Endothelial cell of umbilical vein (primary cell): ENCODE results near the gene GABRR2. TPM values are rescaled to one million over a fixed set of nuclear protein-coding genes. Genes with fewer than 3 reads are reported as not detected.

Experiments used
- BruUV-seq: library from RNA; stranded (reverse); fragments of 400-500 nt; replicated peaks from 2 replicates; lab custom pipeline; 2021; lab: Mats Ljungman, UMichigan
- CTCF ChIA-PET: fragments of 300-600, 350-600 bp; sonication (Branson Sonifier 250); formaldehyde crosslinking; loops from one replicate; lab custom pipeline; 2021; ENCODE audit warnings: antibody characterized with exemption, inconsistent platforms; lab: Charles Lee
- POLR2A ChIA-PET: fragments of 300-600, 350-600 bp; sonication (Branson Sonifier 250); formaldehyde crosslinking; loops from one replicate; lab custom pipeline; 2021; ENCODE audit warnings: antibody characterized with exemption, inconsistent platforms; lab: Charles Lee
- DNase-seq: peaks from one replicate; pipeline ENCODE4 v3.0.0-alpha.2; 2011; ENCODE audit warnings: low read depth, low spot score
- FAIRE-seq: peaks from 2 replicates; lab custom pipeline; 2011; peaks lifted over from hg19 to GRCh38; lab: Jason Lieb, UNC
- H2AFZ ChIP-seq: 2 replicates; pipeline ENCODE4 v1.6.0; 2012; ENCODE audit warnings: low read depth, low read length, control low read depth, inconsistent platforms
- H3K27ac ChIP-seq: 2 replicates; pipeline ENCODE4 v1.5.1; 2011; ENCODE audit warnings: low read depth, mild to moderate bottlenecking, control low read depth, low read length, moderate library complexity; ENCODE audit not compliant: insufficient read depth
- H3K27me3 ChIP-seq, 2 experiments: 2 replicates each; pipeline versions ENCODE4 v1.6.0 to v1.6.1; 2011; ENCODE audit warnings: low read length in 2 of 2, mixed read lengths in 1 of 2; ENCODE audit not compliant: control insufficient read depth in 2 of 2, insufficient read depth in 2 of 2
- H3K36me3 ChIP-seq, 2 experiments: 2 replicates in 1 of 2; 3 replicates in 1 of 2; pipeline ENCODE4 v1.5.1; 2011; ENCODE audit warnings: low read length in 2 of 2, mild to moderate bottlenecking in 1 of 2, moderate library complexity in 1 of 2; ENCODE audit not compliant: control insufficient read depth in 2 of 2, insufficient read depth in 2 of 2; ENCODE audit errors: extremely low read depth in 1 of 2
- H3K4me1 ChIP-seq: 3 replicates; pipeline ENCODE4 v1.5.1; 2011; ENCODE audit warnings: mild to moderate bottlenecking, low read length; ENCODE audit not compliant: control insufficient read depth, insufficient read depth; ENCODE audit errors: extremely low read depth
- H3K4me2 ChIP-seq: 2 replicates; pipeline ENCODE4 v1.6.1; 2011; ENCODE audit warnings: low read length, control low read depth, mixed read lengths; ENCODE audit not compliant: insufficient read depth
- H3K4me3 ChIP-seq, 3 experiments: fragments of 200-600 bp in 1 of 3; sonication (generic), shearing (Covaris generic) in 1 of 3; replicated peaks in 1 of 3; 2 replicates each; pipeline ENCODE4 v1.5.1; 2011 to 2016; ENCODE audit warnings: control low read depth in 3 of 3, low read length in 3 of 3, mild to moderate bottlenecking in 2 of 3, inconsistent platforms in 1 of 3, low read depth in 1 of 3, moderate library complexity in 1 of 3; ENCODE audit not compliant: insufficient read depth in 1 of 3
- H3K79me2 ChIP-seq: 2 replicates; pipeline ENCODE4 v1.6.0; 2012; ENCODE audit warnings: low read length, inconsistent platforms; ENCODE audit not compliant: control insufficient read depth, insufficient read depth
- H3K9ac ChIP-seq: replicated peaks from 2 replicates; pipeline ENCODE3; 2011; ENCODE audit warnings: low read length, control low read depth; ENCODE audit not compliant: insufficient read depth; ENCODE audit errors: extremely low read depth
- H3K9me1 ChIP-seq: replicated peaks from 3 replicates; pipeline ENCODE4 v1.6.0; 2011; ENCODE audit warnings: mild to moderate bottlenecking, low read length; ENCODE audit not compliant: control insufficient read depth, insufficient read depth; ENCODE audit errors: extremely low read depth
- H3K9me3 ChIP-seq: replicated peaks from 2 replicates; pipeline ENCODE4 v1.5.1; 2012; ENCODE audit warnings: low read length, inconsistent platforms; ENCODE audit not compliant: control insufficient read depth, insufficient read depth
- H4K20me1 ChIP-seq: replicated peaks from 2 replicates; pipeline ENCODE3; 2011; ENCODE audit warnings: mild to moderate bottlenecking, low read length; ENCODE audit not compliant: control insufficient read depth, insufficient read depth; ENCODE audit errors: extremely low read depth
- JUN ChIP-seq: IDR thresholded peaks from 2 replicates; pipeline ENCODE4 v1.6.1; 2011; ENCODE audit warnings: borderline replicate concordance, low read depth; ENCODE audit not compliant: insufficient read length, insufficient read depth
- POLR2A ChIP-seq: IDR thresholded peaks from 2 replicates; pipeline ENCODE4 v1.6.1; 2012; ENCODE audit warnings: low read depth, mild to moderate bottlenecking, control low read depth, low read length
- dilution Hi-C: fragments of 300-500 bp; cut with MboI; formaldehyde crosslinking; loops from one replicate; pipeline ENCODE4 v1.15.0; 2019; ENCODE audit warnings: low sequenced_read_pairs; ENCODE audit not compliant: extremely low pct_ligation_motif_present
- intact Hi-C: fragments of 100-400 bp; cut with micrococcal nuclease; formaldehyde crosslinking; loops from one replicate; pipeline ENCODE4 v1.10.0; 2022
- polyA plus RNA-seq, 4 experiments: library from polyadenylated mRNA; depleted of rRNA in 3 of 4; stranded (reverse) in 3 of 4; unstranded in 1 of 4; fragments of >200 nt; gene quantifications; 2 replicates each; pipeline versions ENCODE4 v1.2.1 to v1.2.3, GENCODE V29; 2011 to 2012; ENCODE audit warnings: missing spikeins in 1 of 4
- total RNA-seq: library from RNA; stranded (reverse); gene quantifications from 2 replicates; pipeline ENCODE4 v1.2.3, GENCODE V29; 2021
- TF ChIP-seq, protein P1 (sequence below), 2 donors: IDR thresholded peaks; 1 replicate in 1 of 2; 2 replicates in 1 of 2; pipeline ENCODE4 v1.5.1; 2011; ENCODE audit warnings: low read length in 2 of 2, mild to moderate bottlenecking in 2 of 2, moderate library complexity in 2 of 2, control low read depth in 1 of 2, inconsistent platforms in 1 of 2, low read depth in 1 of 2; ENCODE audit not compliant: insufficient read depth in 1 of 2; ENCODE audit errors: extremely low read depth in 1 of 2
- TF ChIP-seq, protein P2 (sequence below): IDR thresholded peaks from 2 replicates; pipeline ENCODE4 v1.6.1; 2011; ENCODE audit not compliant: insufficient read depth, insufficient read length

GABRR2 gene
- total and polyA plus RNA-seq, 2 donors (not counting 3 experiments of a cell fraction or from before 2014, with no cell fraction given): 1.4 to 3.6 TPM

DNA sequence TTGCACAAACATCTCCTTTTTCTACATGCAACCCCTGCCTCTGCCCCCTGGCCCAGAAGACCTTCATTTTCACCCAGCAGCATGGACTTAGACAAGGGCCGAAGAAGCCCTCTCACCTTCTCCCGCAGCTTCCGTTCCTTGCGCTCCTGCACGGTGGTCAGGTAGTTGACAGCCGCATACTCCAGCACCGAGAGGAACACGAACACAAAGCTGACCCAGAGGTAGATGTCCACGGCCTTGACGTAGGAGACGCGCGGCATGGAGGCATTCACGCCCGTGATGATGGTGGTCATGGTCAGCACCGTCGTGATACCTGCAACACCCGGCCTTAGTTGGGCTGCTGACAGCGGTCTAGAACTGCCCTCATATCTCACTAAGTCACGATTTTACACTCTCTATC is 50.8 kb downstream of the GABRR2 start:
- H2AFZ ChIP-seq: no peak overlapping the region
- peaks cover 0 to 9% of the 10 kb centered on the region in 2 experiments for H3K27me3 ChIP-seq
- intact Hi-C loops: no loop called here
- no peaks in the 10 kb centered on the region for H3K9me1 ChIP-seq
- no peak overlapping the region for H3K27ac ChIP-seq
- H3K9me3 ChIP-seq: no peaks in the 10 kb centered on the region
- POLR2A ChIA-PET: no interaction called here
- no peaks in the 10 kb centered on the region for H3K36me3 ChIP-seq
- CTCF ChIA-PET: no interaction called here
- no peak overlapping the region for H3K4me2 ChIP-seq
- no peak overlapping the region for H3K9ac ChIP-seq
- dilution Hi-C loops: no loop called here
- H3K4me3 ChIP-seq: no peak overlapping the region
- TF ChIP-seq, protein P1, sequence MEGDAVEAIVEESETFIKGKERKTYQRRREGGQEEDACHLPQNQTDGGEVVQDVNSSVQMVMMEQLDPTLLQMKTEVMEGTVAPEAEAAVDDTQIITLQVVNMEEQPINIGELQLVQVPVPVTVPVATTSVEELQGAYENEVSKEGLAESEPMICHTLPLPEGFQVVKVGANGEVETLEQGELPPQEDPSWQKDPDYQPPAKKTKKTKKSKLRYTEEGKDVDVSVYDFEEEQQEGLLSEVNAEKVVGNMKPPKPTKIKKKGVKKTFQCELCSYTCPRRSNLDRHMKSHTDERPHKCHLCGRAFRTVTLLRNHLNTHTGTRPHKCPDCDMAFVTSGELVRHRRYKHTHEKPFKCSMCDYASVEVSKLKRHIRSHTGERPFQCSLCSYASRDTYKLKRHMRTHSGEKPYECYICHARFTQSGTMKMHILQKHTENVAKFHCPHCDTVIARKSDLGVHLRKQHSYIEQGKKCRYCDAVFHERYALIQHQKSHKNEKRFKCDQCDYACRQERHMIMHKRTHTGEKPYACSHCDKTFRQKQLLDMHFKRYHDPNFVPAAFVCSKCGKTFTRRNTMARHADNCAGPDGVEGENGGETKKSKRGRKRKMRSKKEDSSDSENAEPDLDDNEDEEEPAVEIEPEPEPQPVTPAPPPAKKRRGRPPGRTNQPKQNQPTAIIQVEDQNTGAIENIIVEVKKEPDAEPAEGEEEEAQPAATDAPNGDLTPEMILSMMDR (IDR thresholded peaks at IDR 0.05; ENCODE audit: extremely low read depth in 1 of 2, insufficient read depth in 1 of 2, low read depth in 1 of 2, low read length in 2 of 2): no peak
- no peak for TF ChIP-seq JUN
- no peak for TF ChIP-seq POLR2A
- H3K79me2 ChIP-seq: no peaks in the 10 kb centered on the region
- FAIRE-seq (no peak), DNase-seq (no peak)
- no peaks in the 10 kb centered on the region for H4K20me1 ChIP-seq
- H3K4me1 ChIP-seq: no peaks in the 10 kb centered on the region
- no TSS peak for BruUV-seq

DNA sequence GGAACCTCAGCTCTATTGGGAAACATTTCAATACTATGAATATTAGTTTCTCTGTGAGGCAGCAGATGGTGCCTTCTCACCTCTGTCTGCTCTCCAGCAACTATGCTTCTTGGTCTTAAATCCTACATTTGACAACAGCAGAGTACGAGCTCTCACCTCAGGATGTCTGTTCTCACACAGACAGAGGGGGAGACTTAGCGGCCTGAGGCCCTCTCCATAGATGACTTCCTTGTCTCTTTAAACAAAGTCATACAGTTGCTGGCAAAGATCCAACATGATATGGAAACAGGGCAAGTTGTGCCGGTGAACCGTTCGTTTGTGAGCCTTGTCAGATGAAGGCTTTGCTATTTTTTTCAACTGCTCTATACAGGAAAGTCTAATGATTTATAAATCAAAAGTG is 54.3 kb downstream of the GABRR2 start:
- FAIRE-seq (peak; percentile 59), DNase-seq (peak; percentile 29)
- Histone ChIP-seq H3K36me3 (no peaks in the 10 kb centered on the region), H3K27ac (no peak overlapping the region), H3K9me1 (no peaks in the 10 kb centered on the region), H3K4me3 (no peak overlapping the region), H3K4me1 (no peaks in the 10 kb centered on the region), H4K20me1 (no peaks in the 10 kb centered on the region), H2AFZ (no peak overlapping the region), H3K4me2 (no peak overlapping the region), H3K27me3 (peaks cover 0 to 4% of the 10 kb centered on the region in 2 experiments), H3K9me3 (no peaks in the 10 kb centered on the region), H3K9ac (no peak overlapping the region), H3K79me2 (no peaks in the 10 kb centered on the region)
- BruUV-seq: no TSS peak
- dilution Hi-C loops: no loop called here
- intact Hi-C loops: no loop called here
- TF ChIP-seq, protein P2, sequence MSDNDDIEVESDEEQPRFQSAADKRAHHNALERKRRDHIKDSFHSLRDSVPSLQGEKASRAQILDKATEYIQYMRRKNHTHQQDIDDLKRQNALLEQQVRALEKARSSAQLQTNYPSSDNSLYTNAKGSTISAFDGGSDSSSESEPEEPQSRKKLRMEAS: no peak
- TF ChIP-seq JUN: no peak
- CTCF ChIA-PET: interaction anchor here (0.9 to 1.7 kb wide), 5 partner anchors 17 to 138 kb away, joined by 3 to 5 read pairs (median 3); no protein-coding TSS in a partner anchor
- POLR2A ChIA-PET: no interaction called here
